ENCODE results near the gene KBTBD6.

KBTBD6 gene

DNA sequence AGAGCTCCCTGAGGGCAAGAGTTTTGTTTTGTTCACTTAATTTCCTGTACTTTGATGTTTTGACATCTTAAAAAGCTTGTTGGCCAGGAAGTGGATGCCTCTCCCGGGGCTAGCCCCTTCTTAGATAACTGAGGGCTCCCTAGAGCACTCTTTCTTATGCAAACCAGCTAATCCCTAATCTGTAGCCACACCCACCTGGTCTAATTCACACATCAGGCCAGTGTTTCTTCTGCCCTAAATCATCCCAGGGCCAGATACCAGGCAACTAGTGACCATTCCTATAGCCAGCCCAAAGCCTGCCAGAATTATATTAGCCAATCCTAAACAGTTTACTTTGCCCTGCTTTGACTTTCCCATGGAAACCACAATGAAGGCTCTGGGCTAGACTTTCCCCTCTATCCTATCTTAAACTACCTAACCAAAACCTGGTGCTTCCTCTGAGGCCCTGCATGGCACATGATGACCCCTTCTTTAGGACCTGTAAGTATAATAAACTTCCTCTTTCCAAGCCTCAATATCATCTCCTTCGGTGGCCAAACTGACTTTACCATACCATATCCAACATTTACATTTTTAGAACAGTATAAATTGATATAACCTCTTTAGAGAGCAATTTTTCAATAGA lies 46.5 kb downstream of the KBTBD6 start:
- TF ChIP-seq, protein P1, sequence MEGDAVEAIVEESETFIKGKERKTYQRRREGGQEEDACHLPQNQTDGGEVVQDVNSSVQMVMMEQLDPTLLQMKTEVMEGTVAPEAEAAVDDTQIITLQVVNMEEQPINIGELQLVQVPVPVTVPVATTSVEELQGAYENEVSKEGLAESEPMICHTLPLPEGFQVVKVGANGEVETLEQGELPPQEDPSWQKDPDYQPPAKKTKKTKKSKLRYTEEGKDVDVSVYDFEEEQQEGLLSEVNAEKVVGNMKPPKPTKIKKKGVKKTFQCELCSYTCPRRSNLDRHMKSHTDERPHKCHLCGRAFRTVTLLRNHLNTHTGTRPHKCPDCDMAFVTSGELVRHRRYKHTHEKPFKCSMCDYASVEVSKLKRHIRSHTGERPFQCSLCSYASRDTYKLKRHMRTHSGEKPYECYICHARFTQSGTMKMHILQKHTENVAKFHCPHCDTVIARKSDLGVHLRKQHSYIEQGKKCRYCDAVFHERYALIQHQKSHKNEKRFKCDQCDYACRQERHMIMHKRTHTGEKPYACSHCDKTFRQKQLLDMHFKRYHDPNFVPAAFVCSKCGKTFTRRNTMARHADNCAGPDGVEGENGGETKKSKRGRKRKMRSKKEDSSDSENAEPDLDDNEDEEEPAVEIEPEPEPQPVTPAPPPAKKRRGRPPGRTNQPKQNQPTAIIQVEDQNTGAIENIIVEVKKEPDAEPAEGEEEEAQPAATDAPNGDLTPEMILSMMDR (IDR thresholded peaks at IDR 0.05) = no peak

DNA sequence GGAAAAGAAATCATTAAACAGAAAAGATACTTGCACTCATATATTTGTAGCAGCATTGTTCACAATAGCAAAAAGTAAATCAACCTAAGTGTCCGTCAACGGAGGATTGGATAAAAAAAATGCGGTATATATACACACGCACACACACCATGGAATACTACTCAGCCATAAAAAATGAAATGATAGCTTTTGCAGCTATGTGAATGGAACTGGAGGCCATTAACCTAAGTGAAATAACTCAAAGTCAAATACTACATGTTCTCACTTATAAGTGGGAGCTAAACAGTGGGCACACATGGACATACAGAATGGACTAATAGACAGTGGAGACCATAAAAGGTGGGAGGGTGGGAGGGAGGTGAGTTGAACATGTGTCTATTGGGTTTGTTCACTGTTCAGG lies 52.9 kb downstream of the KBTBD6 start:
- TF ChIP-seq, protein P1 (IDR thresholded peaks at IDR 0.05) = no peak
